ENCODE data around the gene MAP4K1. TPM values are rescaled to one million over a fixed set of nuclear protein-coding genes. Genes with fewer than 3 reads are reported as not detected.

The MAP4K1 gene
- total and polyA plus RNA-seq, 2 of the 13 experiments (the other 11 are each of a cell fraction or from before 2014, with no cell fraction given): 0.24 to 0.89 TPM

- TF ChIP-seq EP300 (IDR thresholded peaks at IDR 0.05; ENCODE audit: low read depth in 2 of 2, low read length in 2 of 2) (0 out of 4 replicates have a peak, but pooled peaks of 1 of the 2 experiments have one; percentile 21), EP300 (CRISPR knock-in tag; IDR thresholded peaks at IDR 0.05; ENCODE audit: borderline replicate concordance) (no peak), ZNF547 (CRISPR knock-in tag; IDR thresholded peaks at IDR 0.05) (no peak), HNF4G (IDR thresholded peaks at IDR 0.05; ENCODE audit: borderline replicate concordance, low read depth, low read length) (peak; percentile 54; the same call in 1 of the 2 replicates), HNF4G (CRISPR knock-in tag; IDR thresholded peaks at IDR 0.05; ENCODE audit: borderline replicate concordance, low read depth) (no peak), REXO4 (CRISPR knock-in tag; IDR thresholded peaks at IDR 0.05; ENCODE audit: borderline replicate concordance) (no peak), ATF1 (CRISPR knock-in tag; IDR thresholded peaks at IDR 0.05) (no peak), PITX1 (CRISPR knock-in tag; IDR thresholded peaks at IDR 0.05) (no peak), HDAC6 (IDR thresholded peaks at IDR 0.05; ENCODE audit: low read depth, low read length) (no peak), GATAD2A (CRISPR knock-in tag; IDR thresholded peaks at IDR 0.05) (peak; percentile 51; the same call in 1 of the 2 replicates), HNF4A (CRISPR knock-in tag; IDR thresholded peaks at IDR 0.05) (peak; percentile 26; the same call in 1 of the 2 replicates), EZH2 (conservative IDR thresholded peaks at IDR 0.05; ENCODE audit: low read depth, low read length) (no peak), ZNF343 (CRISPR knock-in tag; IDR thresholded peaks at IDR 0.05) (no peak), ZNF737 (CRISPR knock-in tag; IDR thresholded peaks at IDR 0.05; ENCODE audit: borderline replicate concordance) (no peak), SP1 (IDR thresholded peaks at IDR 0.05) (no peak), SP1 (CRISPR knock-in tag; IDR thresholded peaks at IDR 0.05) (no peak), ZNF260 (CRISPR knock-in tag; IDR thresholded peaks at IDR 0.05; ENCODE audit: borderline replicate concordance, low read depth) (no peak), ZNF703 (CRISPR knock-in tag; IDR thresholded peaks at IDR 0.05; ENCODE audit: borderline replicate concordance) (no peak), SOX13 (IDR thresholded peaks at IDR 0.05) (no peak), SOX13 (CRISPR knock-in tag; conservative IDR thresholded peaks at IDR 0.05 in 1 of 2, IDR thresholded peaks at IDR 0.05 in 1 of 2) (peak in 1 of 2 experiments; percentile 58; a peak in 2 of 4 replicates), RBFOX2 (IDR thresholded peaks at IDR 0.05; ENCODE audit: low read depth, low read length) (peak; percentile 41; the same call in 1 of the 2 replicates), TMF1 (CRISPR knock-in tag; IDR thresholded peaks at IDR 0.05; ENCODE audit: low read depth) (no peak), ZNF557 (CRISPR knock-in tag; IDR thresholded peaks at IDR 0.05) (no peak), MED8 (CRISPR knock-in tag; IDR thresholded peaks at IDR 0.05; ENCODE audit: insufficient replicate concordance) (no peak), ZNF616 (CRISPR knock-in tag; IDR thresholded peaks at IDR 0.05; ENCODE audit: low read depth) (no peak), NFRKB (IDR thresholded peaks at IDR 0.05) (no peak), NCOR1 (IDR thresholded peaks at IDR 0.05; ENCODE audit: borderline replicate concordance, low read length) (0 out of 2 replicates have a peak, but pooled peaks have one; percentile 37), TEF (CRISPR knock-in tag; IDR thresholded peaks at IDR 0.05) (peak; percentile 81; the same call in 1 of the 2 replicates), ZSCAN29 (CRISPR knock-in tag; conservative IDR thresholded peaks at IDR 0.05) (no peak), CEBPB (IDR thresholded peaks at IDR 0.05; ENCODE audit: borderline replicate concordance, low read depth, low read length) (peak; percentile 48; the same call in 1 of the 2 replicates), HIVEP1 (CRISPR knock-in tag; IDR thresholded peaks at IDR 0.05) (no peak)
- TF ChIP-seq, protein P1, sequence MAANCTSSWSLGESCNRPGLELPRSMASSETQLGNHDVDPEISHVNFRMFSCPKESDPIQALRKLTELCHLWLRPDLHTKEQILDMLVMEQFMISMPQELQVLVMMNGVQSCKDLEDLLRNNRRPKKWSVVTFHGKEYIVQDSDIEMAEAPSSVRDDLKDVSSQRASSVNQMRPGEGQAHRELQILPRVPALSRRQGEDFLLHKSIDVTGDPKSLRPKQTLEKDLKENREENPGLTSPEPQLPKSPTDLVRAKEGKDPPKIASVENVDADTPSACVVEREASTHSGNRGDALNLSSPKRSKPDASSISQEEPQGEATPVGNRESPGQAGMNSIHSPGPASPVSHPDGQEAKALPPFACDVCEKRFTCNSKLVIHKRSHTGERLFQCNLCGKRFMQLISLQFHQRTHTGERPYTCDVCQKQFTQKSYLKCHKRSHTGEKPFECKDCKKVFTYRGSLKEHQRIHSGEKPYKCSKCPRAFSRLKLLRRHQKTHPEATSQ (CRISPR knock-in tag; IDR thresholded peaks at IDR 0.05; ENCODE audit: borderline replicate concordance): 0 out of 2 replicates have a peak, but pooled peaks have one; percentile 18
Measured at GRCh38 chr19:38650911-38651584, 33.3 kb upstream of the MAP4K1 start (continued).

Measured in HepG2 (cell line).